GM15510 (cell line): ENCODE results near the gene NUP210.

Source experiments
- POLR2A ChIP-seq: IDR thresholded peaks from 3 replicates; pipeline ENCODE4 v1.6.1; 2011; ENCODE audit warnings: borderline replicate concordance; ENCODE audit not compliant: insufficient read length; ENCODE audit errors: extremely low read depth

The NUP210 gene

DNA sequence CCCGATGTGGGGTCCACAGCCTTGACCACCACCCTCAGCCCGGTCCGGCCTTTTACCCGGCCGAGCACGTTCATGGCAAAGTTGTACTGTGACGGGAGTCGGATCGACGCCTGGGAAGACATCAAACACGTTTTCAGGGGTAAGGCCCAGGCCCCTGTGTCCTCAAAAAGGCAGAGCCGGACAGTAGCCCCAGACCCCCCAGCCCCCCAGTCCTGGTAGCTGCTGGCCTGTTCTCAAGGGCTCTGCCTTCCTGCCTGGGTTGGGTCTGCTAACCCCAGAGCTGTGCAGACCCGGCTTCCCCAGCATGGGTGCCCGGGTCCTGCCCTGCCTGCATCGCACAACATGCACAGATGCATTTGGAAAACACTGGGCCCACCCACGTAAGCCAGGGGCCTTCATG, 84.6 kb downstream of the NUP210 start:
- TF ChIP-seq POLR2A, result no peak

GRCh38 chr3:13335059-13335458, 85.1 kb downstream of the NUP210 start:
- TF ChIP-seq POLR2A, result no peak

DNA sequence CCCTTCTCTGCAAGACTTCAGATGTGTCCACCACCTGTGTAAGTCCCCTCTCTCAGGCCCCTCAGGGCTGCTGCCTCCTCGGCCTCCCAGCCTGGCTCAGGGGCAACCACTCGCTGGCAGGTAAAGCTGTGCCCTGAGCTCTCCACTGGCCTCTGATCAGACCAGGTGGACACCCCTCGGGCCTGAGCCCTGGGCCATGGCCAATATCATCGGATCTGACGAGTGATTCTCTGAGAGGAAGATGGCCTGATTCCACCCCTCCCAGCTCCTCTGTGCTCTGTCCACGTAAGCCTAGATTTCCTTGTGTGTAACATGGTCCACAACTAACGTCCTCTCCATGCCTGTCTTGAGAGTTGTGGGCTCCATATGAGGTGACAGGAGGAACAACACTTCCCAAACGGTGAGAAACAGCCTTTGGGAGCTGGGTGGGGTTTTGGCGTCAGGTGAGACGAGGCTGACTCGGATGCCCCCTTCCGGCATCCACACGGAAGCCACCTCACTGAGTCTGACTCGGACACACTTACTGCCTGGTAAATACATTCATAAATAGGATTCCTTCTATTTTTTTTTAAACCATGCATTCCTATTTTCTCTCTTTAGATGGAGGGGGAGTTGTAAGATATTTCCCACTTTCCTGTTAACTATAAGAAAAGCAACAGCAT, 86.8 kb downstream of the NUP210 start:
- no peak for TF ChIP-seq POLR2A

GRCh38 chr3:13332740-13333139, 87.4 kb downstream of the NUP210 start:
- TF ChIP-seq POLR2A, result no peak

GRCh38 chr3:13332158-13332557, 88.0 kb downstream of the NUP210 start:
- TF ChIP-seq POLR2A, result no peak

GRCh38 chr3:13329746-13330145, 90.4 kb downstream of the NUP210 start:
- no peak for TF ChIP-seq POLR2A

DNA sequence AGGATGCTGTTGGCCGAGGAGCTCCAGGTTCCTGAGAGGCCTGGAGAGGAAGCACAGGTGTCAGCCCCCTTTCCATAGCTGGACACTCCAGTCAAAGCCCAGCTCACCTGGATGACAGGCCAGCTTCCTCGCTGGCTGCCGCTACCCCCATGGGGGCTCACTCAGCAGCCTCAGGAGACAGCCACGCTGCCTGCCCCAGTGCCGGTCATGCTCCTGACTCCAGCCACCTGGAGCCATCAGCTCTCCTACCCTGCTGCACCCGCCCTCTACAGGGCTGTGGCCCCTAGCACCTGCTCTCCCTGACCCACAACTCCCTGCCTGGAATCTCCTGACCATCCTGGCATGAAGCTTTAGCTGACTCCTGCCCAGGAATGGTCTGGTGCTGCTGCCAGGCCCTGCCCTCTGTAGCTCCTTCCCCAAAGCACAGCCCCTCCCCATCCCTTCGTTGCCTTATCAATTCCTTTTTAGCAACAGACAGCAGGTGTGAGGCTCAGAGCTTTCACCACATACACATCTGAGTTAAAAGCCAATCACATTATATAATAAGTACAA, 94.2 kb downstream of the NUP210 start:
- TF ChIP-seq POLR2A, result no peak

- no peak for TF ChIP-seq POLR2A
Observed at GRCh38 chr3:13324835-13325501, 95.2 kb downstream of the NUP210 start.

DNA sequence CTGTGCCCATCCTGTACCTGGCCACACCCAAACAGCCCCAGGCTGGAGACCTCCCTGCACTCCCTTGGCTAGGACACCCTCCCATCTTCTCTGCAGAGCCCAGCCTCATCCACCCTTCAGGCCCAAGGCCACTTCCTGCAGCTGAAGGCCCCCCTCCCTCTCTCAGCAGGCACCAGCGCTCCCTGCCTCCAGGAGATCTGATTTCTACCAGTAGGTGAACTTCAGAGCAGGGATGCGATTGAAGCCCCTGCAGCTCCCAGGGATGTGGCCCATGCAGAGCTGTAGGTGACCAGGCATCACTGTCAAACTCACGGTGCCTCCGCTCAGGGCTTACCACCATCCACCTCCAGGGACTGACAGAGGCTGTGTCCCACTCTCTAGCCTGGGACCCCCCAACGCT, 96.3 kb downstream of the NUP210 start:
- no peak for TF ChIP-seq POLR2A

GRCh38 chr3:13322324-13322723, 97.8 kb downstream of the NUP210 start:
- TF ChIP-seq POLR2A, result no peak

DNA sequence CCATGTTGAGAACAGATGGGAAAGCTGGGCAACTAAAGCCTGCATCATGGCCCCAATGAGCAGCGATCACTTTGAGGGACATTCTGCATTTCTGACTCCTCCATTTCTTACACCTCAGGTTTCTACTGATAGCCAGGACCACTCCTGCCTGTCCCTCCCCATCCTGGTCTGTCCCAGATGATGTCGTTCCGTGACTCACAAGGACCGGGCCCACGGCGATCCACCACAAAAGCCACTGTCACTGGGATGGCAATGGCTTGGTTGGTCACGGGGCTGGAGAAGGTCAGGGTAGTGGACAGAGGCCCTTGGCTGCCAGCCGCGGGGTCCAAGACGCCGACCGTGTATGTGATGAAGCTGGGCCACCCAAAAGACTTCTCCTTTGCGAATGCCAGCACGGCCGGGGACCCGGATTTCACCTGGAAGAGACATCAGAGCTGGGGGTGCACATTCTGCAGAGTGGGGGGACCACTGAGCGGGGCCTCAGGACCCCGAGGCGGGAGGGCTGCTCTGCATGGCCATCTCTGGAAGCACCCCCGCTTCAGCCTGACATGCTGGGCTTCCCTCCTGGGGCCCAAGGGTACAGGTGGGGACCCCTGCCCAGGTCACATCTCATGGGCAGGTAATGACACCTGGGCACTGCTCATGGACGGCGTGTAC, 100.4 kb downstream of the NUP210 start:
- TF ChIP-seq POLR2A, result peak; percentile 14

- TF ChIP-seq POLR2A, result no peak
Observed at GRCh38 chr3:13318626-13319470, 101.3 kb downstream of the NUP210 start.

- no peak for TF ChIP-seq POLR2A
Observed at GRCh38 chr3:13317596-13318320, 102.4 kb downstream of the NUP210 start.

DNA sequence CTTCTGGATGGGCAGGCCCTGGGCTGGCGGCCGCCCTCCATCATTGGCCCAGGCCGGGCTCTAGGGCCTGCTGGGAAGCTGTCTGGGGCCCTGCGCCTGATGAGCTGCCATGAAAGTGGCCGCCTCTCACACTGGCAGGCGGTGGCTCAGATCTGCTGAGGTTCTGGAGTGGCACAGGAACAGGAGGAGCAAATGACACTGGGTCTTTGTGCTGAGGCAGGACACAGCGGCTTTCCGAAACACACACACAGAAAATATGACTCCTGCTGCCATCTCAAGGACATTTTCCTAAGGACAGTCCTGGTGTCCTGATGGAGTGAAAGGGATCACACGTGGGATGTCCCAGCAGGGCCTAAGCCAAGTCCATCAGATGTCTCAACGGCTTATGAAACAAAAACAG, 103.5 kb downstream of the NUP210 start:
- no peak for TF ChIP-seq POLR2A

DNA sequence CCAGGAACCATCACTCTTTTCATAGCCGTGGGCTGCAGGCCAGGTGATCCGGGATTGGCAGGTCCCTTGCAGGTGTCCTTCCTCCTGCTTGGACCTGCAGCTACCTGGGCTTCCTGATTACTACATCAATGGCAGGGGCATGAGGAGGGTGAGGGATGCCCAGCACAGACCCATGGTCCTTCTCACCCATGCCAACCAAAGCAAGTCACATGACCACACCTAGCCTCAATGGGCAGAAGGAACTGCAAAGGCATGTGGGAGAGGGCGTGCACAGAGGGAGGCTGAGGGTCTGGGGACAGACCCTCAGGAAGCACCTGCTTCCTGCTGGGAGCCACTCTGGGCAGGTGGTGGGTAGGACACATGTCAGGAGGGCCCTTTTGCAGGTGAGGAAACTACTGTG, 105.2 kb downstream of the NUP210 start:
- TF ChIP-seq POLR2A, result no peak

GRCh38 chr3:13313813-13314212, 106.3 kb downstream of the NUP210 start:
- no peak for TF ChIP-seq POLR2A
